Right atrium auricular region (tissue), 2 donors: ENCODE data around the gene OPALIN. TPM values are rescaled to one million over a fixed set of nuclear protein-coding genes. Genes with fewer than 3 reads are reported as not detected.

Source experiments
- DNase-seq: peaks from one replicate; pipeline ENCODE4 v3.0.0-alpha.2; 2019; ENCODE audit warnings: low spot score
- H3K27ac ChIP-seq, 2 donors: fragments of 200-600 bp; sonication (generic); 1 replicate in 1 of 2; 2 replicates in 1 of 2; pipeline ENCODE4 v1.5.1; 2016 to 2019
- H3K27me3 ChIP-seq, 2 donors: fragments of 200-600 bp; sonication (generic); one replicate each; pipeline versions ENCODE4 v1.5.1 to v1.6.0; 2017 to 2019
- H3K36me3 ChIP-seq: fragments of 200-600 bp; sonication (generic); one replicate; pipeline ENCODE4 v1.5.1; 2016
- H3K4me1 ChIP-seq, 2 donors: fragments of 200-600 bp; sonication (generic); one replicate each; pipeline versions ENCODE4 v1.5.1 to v1.6.0; 2017 to 2019
- H3K4me3 ChIP-seq, 2 donors: fragments of 200-600 bp; sonication (generic); 1 replicate in 1 of 2; 2 replicates in 1 of 2; pipeline ENCODE4 v1.5.1; 2017 to 2019; ENCODE audit warnings: mild to moderate bottlenecking in 1 of 2, moderate library complexity in 1 of 2
- H3K9me3 ChIP-seq, 2 donors: fragments of 200-600 bp; sonication (generic); one replicate each; pipeline ENCODE4 v1.5.1; 2019
- total RNA-seq, 2 donors: library from RNA; depleted of rRNA; stranded (reverse); fragments of >200 nt; gene quantifications; one replicate each; pipeline ENCODE4 v1.1.0, GENCODE V29; 2016
- TF ChIP-seq, protein P1 (sequence below), 2 donors: fragments of 200-600 bp; sonication (generic); IDR thresholded peaks; one replicate each; pipeline ENCODE4 v1.5.1; 2019; ENCODE audit warnings: antibody characterized with exemption in 2 of 2

The OPALIN gene, protein sequence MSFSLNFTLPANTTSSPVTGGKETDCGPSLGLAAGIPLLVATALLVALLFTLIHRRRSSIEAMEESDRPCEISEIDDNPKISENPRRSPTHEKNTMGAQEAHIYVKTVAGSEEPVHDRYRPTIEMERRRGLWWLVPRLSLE
- not detected for total RNA-seq

GRCh38 chr10:96358851-96359540, at the start of gene OPALIN:
Gene OPALIN (minus strand): TSS chr10:96359002. CDS start chr10:96358896, 106 bp downstream.
- TF ChIP-seq, protein P1, sequence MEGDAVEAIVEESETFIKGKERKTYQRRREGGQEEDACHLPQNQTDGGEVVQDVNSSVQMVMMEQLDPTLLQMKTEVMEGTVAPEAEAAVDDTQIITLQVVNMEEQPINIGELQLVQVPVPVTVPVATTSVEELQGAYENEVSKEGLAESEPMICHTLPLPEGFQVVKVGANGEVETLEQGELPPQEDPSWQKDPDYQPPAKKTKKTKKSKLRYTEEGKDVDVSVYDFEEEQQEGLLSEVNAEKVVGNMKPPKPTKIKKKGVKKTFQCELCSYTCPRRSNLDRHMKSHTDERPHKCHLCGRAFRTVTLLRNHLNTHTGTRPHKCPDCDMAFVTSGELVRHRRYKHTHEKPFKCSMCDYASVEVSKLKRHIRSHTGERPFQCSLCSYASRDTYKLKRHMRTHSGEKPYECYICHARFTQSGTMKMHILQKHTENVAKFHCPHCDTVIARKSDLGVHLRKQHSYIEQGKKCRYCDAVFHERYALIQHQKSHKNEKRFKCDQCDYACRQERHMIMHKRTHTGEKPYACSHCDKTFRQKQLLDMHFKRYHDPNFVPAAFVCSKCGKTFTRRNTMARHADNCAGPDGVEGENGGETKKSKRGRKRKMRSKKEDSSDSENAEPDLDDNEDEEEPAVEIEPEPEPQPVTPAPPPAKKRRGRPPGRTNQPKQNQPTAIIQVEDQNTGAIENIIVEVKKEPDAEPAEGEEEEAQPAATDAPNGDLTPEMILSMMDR (IDR thresholded peaks at IDR 0.05): no peak
- Histone ChIP-seq H3K9me3 (no peaks in the 10 kb centered on the region), H3K36me3 (no peaks in the 10 kb centered on the region), H3K27me3 (no peaks in the 10 kb centered on the region), H3K27ac (no peak within 1 kb of the TSS), H3K4me1 (no peaks in the 10 kb centered on the region), H3K4me3 (no peak within 1 kb of the TSS)
- DNase-seq: no peak

DNA sequence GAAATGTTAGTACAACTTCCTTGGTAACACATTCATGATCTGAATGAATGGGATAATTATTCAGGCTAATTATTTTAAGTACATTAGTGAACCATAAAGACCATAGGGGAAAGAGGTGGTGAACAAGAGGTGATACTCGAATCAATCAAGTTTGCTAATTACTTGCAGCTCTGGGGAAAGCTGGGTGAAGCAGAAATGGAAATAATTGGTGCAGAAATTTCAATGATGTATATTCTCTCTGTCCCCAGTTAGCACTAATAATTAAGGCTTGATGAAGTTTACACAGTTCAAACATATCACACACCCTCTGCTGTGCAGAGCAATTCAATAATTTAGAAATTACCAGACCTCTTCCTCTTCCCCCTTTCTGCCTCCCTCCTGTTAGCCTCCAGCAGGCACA, 49.4 kb upstream of the OPALIN start:
- Histone ChIP-seq H3K4me1 (peaks cover 0 to 2% of the 10 kb centered on the region in 2 donors), H3K4me3 (no peak overlapping the region), H3K36me3 (no peaks in the 10 kb centered on the region), H3K27ac (no peak overlapping the region), H3K9me3 (no peaks in the 10 kb centered on the region), H3K27me3 (peaks cover 0 to 4% of the 10 kb centered on the region in 2 donors)
- no peak for DNase-seq
- TF ChIP-seq, protein P1 (IDR thresholded peaks at IDR 0.05): no peak

DNA sequence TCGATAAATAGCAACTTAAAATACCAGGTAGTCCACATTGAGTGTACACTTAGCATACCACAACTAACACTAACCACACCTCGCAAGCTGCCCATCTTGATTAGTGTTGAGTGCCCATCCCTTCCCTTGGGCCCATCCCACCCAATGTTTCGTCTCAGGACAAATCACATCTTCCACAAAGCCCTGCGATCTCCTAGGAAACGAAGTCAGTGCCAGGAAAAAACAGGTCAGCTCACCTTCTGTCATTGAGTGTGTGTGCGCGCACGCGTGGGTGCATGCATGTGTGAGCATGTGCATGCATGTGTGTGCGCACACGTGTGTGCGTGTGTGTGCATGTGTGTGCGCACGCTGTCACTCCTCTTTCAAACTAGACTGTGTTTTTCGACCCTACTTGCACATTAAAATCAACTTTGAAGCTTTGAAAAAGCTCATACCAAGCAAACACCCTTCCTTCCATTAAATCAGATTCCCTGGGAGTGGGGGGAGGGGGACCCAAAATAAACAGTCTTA, 48.8 kb upstream of the OPALIN start:
- Histone ChIP-seq H3K4me3 (no peak overlapping the region), H3K27me3 (peaks cover 0 to 4% of the 10 kb centered on the region in 2 donors), H3K9me3 (no peaks in the 10 kb centered on the region), H3K4me1 (no peaks in the 10 kb centered on the region), H3K36me3 (no peaks in the 10 kb centered on the region), H3K27ac (no peak overlapping the region)
- DNase-seq: no peak
- TF ChIP-seq, protein P1 (IDR thresholded peaks at IDR 0.05): no peak

DNA sequence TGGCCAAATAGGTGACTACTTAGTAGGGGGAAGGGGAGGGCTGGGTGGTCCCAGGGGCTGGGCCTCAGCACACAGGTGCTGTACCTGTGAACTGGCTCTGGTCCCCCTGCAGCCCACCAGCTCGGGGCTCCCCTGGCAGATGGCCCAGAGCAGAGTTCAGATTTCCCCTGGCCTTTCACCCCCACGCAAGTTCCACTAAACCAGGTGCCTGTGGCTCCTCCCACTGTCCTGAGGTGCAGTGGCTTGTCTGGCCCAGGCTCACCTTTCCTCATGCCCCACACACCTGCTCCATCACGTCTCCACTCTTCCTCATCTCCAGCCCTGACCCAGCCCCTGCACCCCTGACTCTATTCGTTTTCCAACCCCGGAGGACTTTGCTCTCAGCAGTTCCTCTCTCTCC, 47.3 kb upstream of the OPALIN start:
- Histone ChIP-seq H3K4me1 (peaks cover 0 to 2% of the 10 kb centered on the region in 2 donors), H3K27me3 (peaks cover 0 to 4% of the 10 kb centered on the region in 2 donors), H3K9me3 (no peaks in the 10 kb centered on the region), H3K36me3 (no peaks in the 10 kb centered on the region), H3K27ac (no peak overlapping the region), H3K4me3 (no peak overlapping the region)
- TF ChIP-seq, protein P1 (IDR thresholded peaks at IDR 0.05): no peak
- no peak for DNase-seq

DNA sequence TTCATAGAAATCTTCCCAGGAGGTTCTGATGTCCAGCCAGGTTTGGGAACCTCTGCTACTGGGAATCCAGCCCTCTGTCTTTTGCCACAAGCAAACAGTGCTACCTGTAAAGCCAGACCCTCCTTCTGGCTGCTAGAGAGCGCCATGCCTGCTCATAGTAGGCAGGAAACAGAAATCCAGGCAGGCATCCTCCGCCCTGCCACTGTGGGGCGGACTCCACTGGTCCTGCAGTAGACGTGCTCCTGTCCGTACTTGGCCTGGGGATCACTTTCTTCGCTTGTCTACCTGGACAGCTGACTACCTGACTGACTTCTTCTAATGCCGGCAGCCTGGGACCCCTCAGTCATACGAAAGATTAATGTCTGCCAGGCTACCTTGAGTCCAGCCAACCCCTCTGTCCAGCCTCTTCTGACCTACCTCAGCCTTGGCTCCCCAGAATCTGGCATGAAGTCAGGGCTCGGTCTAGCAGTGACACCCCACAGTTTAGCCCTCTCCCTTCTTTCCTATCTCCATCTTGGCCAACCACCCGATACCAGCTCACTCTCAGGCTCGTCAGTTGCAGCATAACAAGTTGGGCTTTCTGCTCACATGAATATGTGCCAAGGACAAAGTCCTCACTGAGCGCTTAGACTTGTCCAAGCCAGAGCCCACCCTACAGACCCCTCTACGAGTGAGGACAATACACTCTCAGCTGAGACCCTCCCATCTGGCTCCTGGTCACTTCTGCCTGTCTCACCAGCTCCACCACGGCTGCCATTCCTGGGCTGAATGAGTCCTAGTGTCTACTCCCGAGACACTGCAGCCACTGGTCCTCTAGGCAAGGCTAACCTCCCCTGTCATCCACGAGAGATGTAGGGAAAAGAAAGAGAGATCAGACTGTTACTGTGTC, 43.9 kb upstream of the OPALIN start:
- Histone ChIP-seq H3K4me1 (peaks cover 0 to 20% of the 10 kb centered on the region in 2 donors), H3K27ac (no peak overlapping the region), H3K27me3 (no peaks in the 10 kb centered on the region), H3K36me3 (no peaks in the 10 kb centered on the region), H3K9me3 (no peaks in the 10 kb centered on the region), H3K4me3 (no peak overlapping the region)
- no peak for DNase-seq
- TF ChIP-seq, protein P1 (IDR thresholded peaks at IDR 0.05): no peak
